K562 (cell line): Measurements from ENCODE around the gene GALNT13. TPM values are rescaled to one million over a fixed set of nuclear protein-coding genes. Genes with fewer than 3 reads are reported as not detected.

Experiments used
- ATAC-seq: fragments of 200-7000 bp; cut with Tn5 transposase; 3 replicates; pipeline ENCODE4 v1.9.1; 2020; ENCODE audit warnings: moderate library complexity
- BruUV-seq: library from RNA; stranded (reverse); fragments of 400-500 nt; replicated peaks from 2 replicates; lab custom pipeline; 2021; lab: Mats Ljungman, UMichigan
- CTCF ChIA-PET: fragments of 300-600 bp; formaldehyde crosslinking; extraction: SDS; loops from one replicate; lab custom pipeline; 2021; ENCODE audit warnings: low intra/inter-chr PET ratio; lab: Yijun Ruan, JAX
- POLR2A ChIA-PET: fragments of 300-600, 350-650 bp; sonication (Branson Sonifier 250); formaldehyde crosslinking; extraction: SDS; loops from one replicate; lab custom pipeline; 2021; ENCODE audit warnings: antibody characterized with exemption, inconsistent platforms; lab: Yijun Ruan, JAX
- DNase-seq, 4 experiments: peaks; one replicate each; pipeline versions ENCODE4 v3.0.0 to v3.0.0-alpha.2; 2011 to 2018; ENCODE audit warnings: low spot score in 3 of 4, mixed read lengths in 3 of 4; ENCODE audit errors: extremely low read depth in 1 of 4
- FAIRE-seq: peaks from 2 replicates; lab custom pipeline; 2011; peaks lifted over from hg19 to GRCh38; lab: Jason Lieb, UNC
- H2AFZ ChIP-seq: 2 replicates; pipeline ENCODE4 v1.6.0; 2011; ENCODE audit warnings: low read depth, low read length, control low read depth, inconsistent platforms
- H3K27ac ChIP-seq: fragments of 200-600 bp; 3 replicates; pipeline ENCODE4 v1.8.0; 2011; ENCODE audit warnings: low read depth, mild to moderate bottlenecking, control low read depth, inconsistent platforms, low read length, moderate library complexity, mixed read lengths; ENCODE audit errors: extremely low read depth
- H3K27me3 ChIP-seq, 2 experiments: fragments of 300-600 bp in 1 of 2; 2 replicates in 1 of 2; 3 replicates in 1 of 2; pipeline versions ENCODE4 v1.6.0 to v1.8.0; 2011; ENCODE audit warnings: inconsistent platforms in 2 of 2, low read length in 2 of 2, mild to moderate bottlenecking in 1 of 2, mixed read lengths in 1 of 2, moderate library complexity in 1 of 2; ENCODE audit not compliant: control insufficient read depth in 2 of 2, insufficient read depth in 2 of 2
- H3K36me3 ChIP-seq: fragments of 300-600 bp; 3 replicates; pipeline ENCODE4 v1.8.0; 2011; ENCODE audit warnings: mild to moderate bottlenecking, low read length, inconsistent platforms; ENCODE audit not compliant: control insufficient read depth, insufficient read depth
- H3K4me1 ChIP-seq, 2 experiments: fragments of 200-600 bp in 1 of 2; replicated peaks in 1 of 2; 2 replicates in 1 of 2; 3 replicates in 1 of 2; pipeline versions ENCODE4 v1.5.1 to v1.8.0; 2011; ENCODE audit warnings: inconsistent platforms in 2 of 2, low read length in 2 of 2, mild to moderate bottlenecking in 1 of 2, mixed read lengths in 1 of 2, moderate library complexity in 1 of 2; ENCODE audit not compliant: control insufficient read depth in 2 of 2, insufficient read depth in 2 of 2
- H3K4me2 ChIP-seq: 2 replicates; pipeline ENCODE4 v1.6.1; 2011; ENCODE audit warnings: low read length, control low read depth, inconsistent platforms, mixed read lengths; ENCODE audit not compliant: insufficient read depth
- H3K4me3 ChIP-seq: fragments of 200-600 bp; sonication (generic), shearing (Covaris generic); 2 replicates; pipeline ENCODE4 v1.5.1; 2016; ENCODE audit warnings: control low read depth, inconsistent platforms
- H3K79me2 ChIP-seq: fragments of 200-600 bp; 3 replicates; pipeline ENCODE4 v1.8.0; 2011; ENCODE audit warnings: low read length, inconsistent platforms; ENCODE audit not compliant: control insufficient read depth, insufficient read depth
- H3K9ac ChIP-seq, 2 experiments: 2 replicates each; pipeline versions ENCODE4 v1.6.0 to v1.6.1; 2011; ENCODE audit warnings: low read depth in 2 of 2, low read length in 2 of 2, control low read depth in 1 of 2, inconsistent platforms in 1 of 2, mild to moderate bottlenecking in 1 of 2, mixed read lengths in 1 of 2; ENCODE audit not compliant: insufficient read depth in 1 of 2
- H3K9me1 ChIP-seq: one replicate; pipeline ENCODE4 v1.6.0; 2011; ENCODE audit warnings: inconsistent platforms, mild to moderate bottlenecking, low read length, moderate library complexity; ENCODE audit not compliant: control insufficient read depth, insufficient read depth
- H3K9me3 ChIP-seq: replicated peaks from 2 replicates; pipeline ENCODE4 v1.5.1; 2011; ENCODE audit warnings: low read depth, low read length, inconsistent platforms; ENCODE audit not compliant: control insufficient read depth, insufficient read depth
- H4K20me1 ChIP-seq: replicated peaks from 2 replicates; pipeline ENCODE4 v1.6.1; 2011; ENCODE audit warnings: low read length, inconsistent platforms, mixed read lengths; ENCODE audit not compliant: control insufficient read depth, insufficient read depth
- COPS2 ChIP-seq: fragments of 450-650 bp; conservative IDR thresholded peaks from 2 replicates; pipeline ENCODE4 v1.6.1; 2016; ENCODE audit warnings: mild to moderate bottlenecking, moderate library complexity
- DIDO1 ChIP-seq: fragments of 450-650 bp; IDR thresholded peaks from 2 replicates; pipeline ENCODE4 v1.6.1; 2016; ENCODE audit warnings: low read depth, missing biosample characterization, missing genetic modification characterization
- EP400 ChIP-seq: fragments of 450-650 bp; IDR thresholded peaks from 2 replicates; pipeline ENCODE4 v1.6.1; 2017; ENCODE audit warnings: antibody characterized with exemption, mild to moderate bottlenecking, moderate library complexity
- FOS ChIP-seq: IDR thresholded peaks from 3 replicates; pipeline ENCODE4 v1.6.1; 2011; ENCODE audit not compliant: insufficient read length; ENCODE audit errors: extremely low read depth
- HMBOX1 ChIP-seq: sonication (generic); IDR thresholded peaks from 2 replicates; pipeline ENCODE4 v1.6.1; 2016
- KAT8 ChIP-seq: fragments of 450-650 bp; IDR thresholded peaks from 2 replicates; pipeline ENCODE4 v1.6.1; 2016; ENCODE audit warnings: low read depth, mild to moderate bottlenecking
- NR1H2 ChIP-seq: sonication (generic); formaldehyde crosslinking; IDR thresholded peaks from 2 replicates; pipeline ENCODE4 v1.4.0; 2020; ENCODE audit warnings: mild to moderate bottlenecking, missing genetic modification reagents
- POLR2H ChIP-seq: IDR thresholded peaks from 2 replicates; pipeline ENCODE4 v1.6.1; 2016; ENCODE audit warnings: missing genetic modification characterization, low read depth, mild to moderate bottlenecking, control low read depth, missing compliant biosample characterization, moderate library complexity
- PTBP1 ChIP-seq: fragments of 200-400 bp; formaldehyde crosslinking; IDR thresholded peaks from 2 replicates; pipeline ENCODE4 v1.6.1; 2017; ENCODE audit warnings: low read depth, low read length
- SIRT6 ChIP-seq: IDR thresholded peaks from one replicate; pipeline ENCODE4 v1.6.1; 2012; ENCODE audit warnings: low read depth, mild to moderate bottlenecking, control low read depth, inconsistent platforms, low read length, moderate library complexity
- SP2 ChIP-seq: IDR thresholded peaks from 2 replicates; pipeline ENCODE4 v1.6.1; 2011; ENCODE audit warnings: mild to moderate bottlenecking, low read depth, low read length, moderate library complexity; ENCODE audit not compliant: poor library complexity, severe bottlenecking; ENCODE audit errors: extremely low read depth
- TRIM24 ChIP-seq, 2 experiments: fragments of 450-650 bp; IDR thresholded peaks; 2 replicates each; pipeline ENCODE4 v1.6.1; 2016
- in situ Hi-C: fragments of 300-500 bp; cut with MboI; formaldehyde crosslinking; loops from 4 replicates; pipeline ENCODE4 v1.15.0; 2018; ENCODE audit warnings: inconsistent platforms, mixed read lengths
- intact Hi-C: fragments of 100-400 bp; cut with micrococcal nuclease; formaldehyde crosslinking; loops from 2 replicates; pipeline ENCODE4 v1.14.2; 2022
- polyA plus RNA-seq, 8 experiments: library from polyadenylated mRNA; depleted of rRNA in 4 of 8; stranded (reverse) in 5 of 8; unstranded in 3 of 8; fragments of >200 nt; fragmentation: Nextera tagmentation in 2 of 8; fragmentation: Illumina TruSeq in 1 of 8; extraction: Ambion mirVana in 2 of 8; extraction: Trizol in 1 of 8; gene quantifications; 2 replicates each; pipeline versions ENCODE4 v1.2.1 to v1.2.3, GENCODE V29; 2011 to 2014; ENCODE audit warnings: inconsistent platforms in 1 of 8, missing spikeins in 1 of 8
- total RNA-seq, 7 experiments: library from RNA; depleted of rRNA in 6 of 7; stranded (reverse); fragments of >200 nt in 6 of 7; fragmentation: Illumina TruSeq in 2 of 7; extraction: Trizol in 2 of 7; gene quantifications; 2 replicates each; pipeline versions ENCODE4 v1.2.1 to v1.2.3, GENCODE V29; 2011 to 2021; ENCODE audit warnings: low replicate concordance in 1 of 7
- TF ChIP-seq, protein P1 (sequence below), 2 experiments: fragments of 250-450 bp in 1 of 2; fragments of 450-650 bp in 1 of 2; sonication (Bioruptor Pico) in 1 of 2; IDR thresholded peaks; 2 replicates each; pipeline versions ENCODE4 v1.6.1 to v1.8.0; 2016 to 2021; ENCODE audit warnings: mild to moderate bottlenecking in 2 of 2, moderate library complexity in 2 of 2, missing compliant biosample characterization in 1 of 2, missing genetic modification characterization in 1 of 2
- TF ChIP-seq, protein P2 (sequence below): fragments of 200-800 bp; sonication (Bioruptor generic); IDR thresholded peaks from 2 replicates; pipeline ENCODE4 v1.6.1; 2017; ENCODE audit warnings: missing genetic modification characterization, missing compliant biosample characterization
- TF ChIP-seq, protein P3 (sequence below): fragments of 450-650 bp; IDR thresholded peaks from 2 replicates; pipeline ENCODE4 v1.6.1; 2017; ENCODE audit warnings: antibody characterized with exemption, mild to moderate bottlenecking

The GALNT13 gene
- total and polyA plus RNA-seq, 9 of the 15 experiments (the other 6 are each of a cell fraction or from before 2014, with no cell fraction given) = not detected

- H4K20me1 ChIP-seq = no peaks in the 10 kb centered on the region
- TF ChIP-seq, protein P1, sequence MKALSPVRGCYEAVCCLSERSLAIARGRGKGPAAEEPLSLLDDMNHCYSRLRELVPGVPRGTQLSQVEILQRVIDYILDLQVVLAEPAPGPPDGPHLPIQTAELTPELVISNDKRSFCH (CRISPR knock-in tag; IDR thresholded peaks at IDR 0.05) = no peak
- TF ChIP-seq, protein P1 (tag; IDR thresholded peaks at IDR 0.05) = no peak
- TF ChIP-seq, protein P2, sequence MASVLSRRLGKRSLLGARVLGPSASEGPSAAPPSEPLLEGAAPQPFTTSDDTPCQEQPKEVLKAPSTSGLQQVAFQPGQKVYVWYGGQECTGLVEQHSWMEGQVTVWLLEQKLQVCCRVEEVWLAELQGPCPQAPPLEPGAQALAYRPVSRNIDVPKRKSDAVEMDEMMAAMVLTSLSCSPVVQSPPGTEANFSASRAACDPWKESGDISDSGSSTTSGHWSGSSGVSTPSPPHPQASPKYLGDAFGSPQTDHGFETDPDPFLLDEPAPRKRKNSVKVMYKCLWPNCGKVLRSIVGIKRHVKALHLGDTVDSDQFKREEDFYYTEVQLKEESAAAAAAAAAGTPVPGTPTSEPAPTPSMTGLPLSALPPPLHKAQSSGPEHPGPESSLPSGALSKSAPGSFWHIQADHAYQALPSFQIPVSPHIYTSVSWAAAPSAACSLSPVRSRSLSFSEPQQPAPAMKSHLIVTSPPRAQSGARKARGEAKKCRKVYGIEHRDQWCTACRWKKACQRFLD (CRISPR knock-in tag) = no peak
- TF ChIP-seq COPS2 (no peak), TRIM24 (IDR thresholded peaks at IDR 0.05) (no peak), SIRT6 (no peak), FOS (no peak), DIDO1 (tag) (no peak), NR1H2 (CRISPR knock-in tag) (no peak), HMBOX1 (no peak), KAT8 (no peak), SP2 (no peak), EP400 (no peak), PTBP1 (no peak), POLR2H (tag) (no peak)
- TF ChIP-seq, protein P3, sequence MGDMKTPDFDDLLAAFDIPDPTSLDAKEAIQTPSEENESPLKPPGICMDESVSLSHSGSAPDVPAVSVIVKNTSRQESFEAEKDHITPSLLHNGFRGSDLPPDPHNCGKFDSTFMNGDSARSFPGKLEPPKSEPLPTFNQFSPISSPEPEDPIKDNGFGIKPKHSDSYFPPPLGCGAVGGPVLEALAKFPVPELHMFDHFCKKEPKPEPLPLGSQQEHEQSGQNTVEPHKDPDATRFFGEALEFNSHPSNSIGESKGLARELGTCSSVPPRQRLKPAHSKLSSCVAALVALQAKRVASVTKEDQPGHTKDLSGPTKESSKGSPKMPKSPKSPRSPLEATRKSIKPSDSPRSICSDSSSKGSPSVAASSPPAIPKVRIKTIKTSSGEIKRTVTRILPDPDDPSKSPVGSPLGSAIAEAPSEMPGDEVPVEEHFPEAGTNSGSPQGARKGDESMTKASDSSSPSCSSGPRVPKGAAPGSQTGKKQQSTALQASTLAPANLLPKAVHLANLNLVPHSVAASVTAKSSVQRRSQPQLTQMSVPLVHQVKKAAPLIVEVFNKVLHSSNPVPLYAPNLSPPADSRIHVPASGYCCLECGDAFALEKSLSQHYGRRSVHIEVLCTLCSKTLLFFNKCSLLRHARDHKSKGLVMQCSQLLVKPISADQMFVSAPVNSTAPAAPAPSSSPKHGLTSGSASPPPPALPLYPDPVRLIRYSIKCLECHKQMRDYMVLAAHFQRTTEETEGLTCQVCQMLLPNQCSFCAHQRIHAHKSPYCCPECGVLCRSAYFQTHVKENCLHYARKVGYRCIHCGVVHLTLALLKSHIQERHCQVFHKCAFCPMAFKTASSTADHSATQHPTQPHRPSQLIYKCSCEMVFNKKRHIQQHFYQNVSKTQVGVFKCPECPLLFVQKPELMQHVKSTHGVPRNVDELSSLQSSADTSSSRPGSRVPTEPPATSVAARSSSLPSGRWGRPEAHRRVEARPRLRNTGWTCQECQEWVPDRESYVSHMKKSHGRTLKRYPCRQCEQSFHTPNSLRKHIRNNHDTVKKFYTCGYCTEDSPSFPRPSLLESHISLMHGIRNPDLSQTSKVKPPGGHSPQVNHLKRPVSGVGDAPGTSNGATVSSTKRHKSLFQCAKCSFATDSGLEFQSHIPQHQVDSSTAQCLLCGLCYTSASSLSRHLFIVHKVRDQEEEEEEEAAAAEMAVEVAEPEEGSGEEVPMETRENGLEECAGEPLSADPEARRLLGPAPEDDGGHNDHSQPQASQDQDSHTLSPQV = no peak
- ChIA-PET CTCF (no interaction called here), POLR2A (no interaction called here)
- DNase-seq (no peak), ATAC-seq (no peak), FAIRE-seq (no peak)
- no peaks in the 10 kb centered on the region for H3K4me1 ChIP-seq
- H3K9me1 ChIP-seq = no peaks in the 10 kb centered on the region
- H3K27ac ChIP-seq = no peak overlapping the region
- no peaks in the 10 kb centered on the region for H3K27me3 ChIP-seq
- H3K4me3 ChIP-seq = no peak overlapping the region
- H3K4me2 ChIP-seq = no peak overlapping the region
- H3K36me3 ChIP-seq = no peaks in the 10 kb centered on the region
- no peaks in the 10 kb centered on the region; the same call in 1 of the 2 replicates for H3K9me3 ChIP-seq
- BruUV-seq = no TSS peak
- intact Hi-C loops = no loop called here
- in situ Hi-C loops = no loop called here
- no peak overlapping the region for H3K9ac ChIP-seq
- no peak overlapping the region for H2AFZ ChIP-seq
- no peaks in the 10 kb centered on the region for H3K79me2 ChIP-seq
Observed at GRCh38 chr2:154343282-154343681, 471.6 kb downstream of the GALNT13 start.
